Astrocyte (in vitro differentiated cells and primary cell): Measurements from ENCODE around the gene TMEM235. TPM values are rescaled to one million over a fixed set of nuclear protein-coding genes. Genes with fewer than 3 reads are reported as not detected.
A peak's percentile ranks its signal among the peaks of the same experiment; 100 is the strongest.

Source experiments
- DNase-seq: peaks from one replicate; pipeline ENCODE4 v3.0.0-alpha.2; 2010; ENCODE audit warnings: low read depth
- FAIRE-seq: peaks from 2 replicates; lab custom pipeline; 2011; peaks lifted over from hg19 to GRCh38; lab: Jason Lieb, UNC
- H2AFZ ChIP-seq: 2 replicates; pipeline ENCODE4 v1.6.0; 2012; ENCODE audit warnings: low read depth, low read length, inconsistent platforms
- H3K27ac ChIP-seq: 2 replicates; pipeline ENCODE4 v1.5.1; 2011; ENCODE audit warnings: low read depth, low read length, inconsistent platforms
- H3K27me3 ChIP-seq: 2 replicates; pipeline ENCODE4 v1.6.0; 2011; ENCODE audit warnings: low read length, inconsistent platforms; ENCODE audit not compliant: insufficient read depth
- H3K36me3 ChIP-seq: 2 replicates; pipeline ENCODE4 v1.5.1; 2011; ENCODE audit warnings: low read length, inconsistent platforms; ENCODE audit not compliant: insufficient read depth
- H3K4me1 ChIP-seq: 2 replicates; pipeline ENCODE4 v1.5.1; 2011; ENCODE audit warnings: low read length, inconsistent platforms; ENCODE audit not compliant: insufficient read depth
- H3K4me2 ChIP-seq: 2 replicates; pipeline ENCODE4 v1.6.0; 2012; ENCODE audit warnings: low read length, inconsistent platforms
- H3K4me3 ChIP-seq: 2 replicates; pipeline ENCODE4 v1.5.1; 2011; ENCODE audit warnings: low read depth, mild to moderate bottlenecking, low read length, inconsistent platforms; ENCODE audit not compliant: insufficient read depth
- H3K79me2 ChIP-seq: 2 replicates; pipeline ENCODE4 v1.6.0; 2012; ENCODE audit warnings: mild to moderate bottlenecking, low read length, inconsistent platforms; ENCODE audit not compliant: insufficient read depth
- H3K9ac ChIP-seq: 2 replicates; pipeline ENCODE4 v1.6.0; 2012; ENCODE audit warnings: mild to moderate bottlenecking, low read length, inconsistent platforms
- H3K9me3 ChIP-seq: 2 replicates; pipeline ENCODE4 v1.5.1; 2012; ENCODE audit warnings: low read depth, mild to moderate bottlenecking, low read length, inconsistent platforms; ENCODE audit not compliant: insufficient read depth
- H4K20me1 ChIP-seq: 2 replicates; pipeline ENCODE4 v1.6.0; 2012; ENCODE audit warnings: low read length, inconsistent platforms; ENCODE audit not compliant: insufficient read depth
- H3K27ac Mint-ChIP-seq: one replicate; pipeline ENCODE4 v1.8.0; 2021; ENCODE audit warnings: mild to moderate bottlenecking, mixed read lengths; ENCODE audit not compliant: unreplicated experiment
- H3K27me3 Mint-ChIP-seq: one replicate; pipeline ENCODE4 v1.8.0; 2021; ENCODE audit warnings: low read depth, mixed read lengths; ENCODE audit not compliant: unreplicated experiment
- H3K36me3 Mint-ChIP-seq: one replicate; pipeline ENCODE4 v1.8.0; 2021; ENCODE audit warnings: low read depth, mixed read lengths; ENCODE audit not compliant: unreplicated experiment
- H3K4me1 Mint-ChIP-seq: one replicate; pipeline ENCODE4 v1.8.0; 2021; ENCODE audit warnings: low read depth, mixed read lengths; ENCODE audit not compliant: unreplicated experiment
- H3K4me3 Mint-ChIP-seq: one replicate; pipeline ENCODE4 v1.8.0; 2021; ENCODE audit warnings: mild to moderate bottlenecking, moderate library complexity, mixed read lengths; ENCODE audit not compliant: unreplicated experiment
- H3K9me3 Mint-ChIP-seq: one replicate; pipeline ENCODE4 v1.8.0; 2021; ENCODE audit warnings: mild to moderate bottlenecking, mixed read lengths; ENCODE audit not compliant: unreplicated experiment
- CTCF ChIP-seq: IDR thresholded peaks from 2 replicates; pipeline ENCODE4 v1.5.1; 2011; ENCODE audit warnings: low read depth, mild to moderate bottlenecking, inconsistent platforms, low read length, moderate library complexity; ENCODE audit not compliant: insufficient read depth
- EZH2 ChIP-seq: IDR thresholded peaks from 2 replicates; pipeline ENCODE4 v1.6.1; 2012; ENCODE audit warnings: mild to moderate bottlenecking, low read length, inconsistent platforms; ENCODE audit not compliant: insufficient read depth
- total RNA-seq: library from RNA; stranded (reverse); gene quantifications from 2 replicates; pipeline ENCODE4 v1.2.1, GENCODE V29; 2021

The TMEM235 gene
- total RNA-seq, 1 donor from 2014 or later: not detected

- H3K27me3 ChIP-seq: no peaks in the 10 kb centered on the region
- H3K36me3 ChIP-seq: peaks cover 6% of the 10 kb centered on the region
- H3K27ac Mint-ChIP-seq: no peak overlapping the region
- H2AFZ ChIP-seq: no peak overlapping the region
- no peak for TF ChIP-seq EZH2
- TF ChIP-seq CTCF: no peak
- H3K9me3 ChIP-seq: no peaks in the 10 kb centered on the region
- peaks cover 35% of the 10 kb centered on the region for H3K79me2 ChIP-seq
- DNase-seq (no peak), FAIRE-seq (no peak)
- no peaks in the 10 kb centered on the region for H3K9me3 Mint-ChIP-seq
- H3K27ac ChIP-seq: no peak overlapping the region
- no peak overlapping the region for H3K4me3 Mint-ChIP-seq
- peaks cover 3% of the 10 kb centered on the region for H3K4me1 ChIP-seq
- peaks cover under 1% of the 10 kb centered on the region for H3K36me3 Mint-ChIP-seq
- H3K4me1 Mint-ChIP-seq: peaks cover 8% of the 10 kb centered on the region
- no peak overlapping the region for H3K4me3 ChIP-seq
- no peaks in the 10 kb centered on the region for H4K20me1 ChIP-seq
- H3K27me3 Mint-ChIP-seq: no peaks in the 10 kb centered on the region
- peak overlapping the region; percentile 100 for H3K4me2 ChIP-seq
- H3K9ac ChIP-seq: no peak overlapping the region
Observed at GRCh38 chr17:78183916-78184315, 47.5 kb upstream of the TMEM235 start.

GRCh38 chr17:78184351-78184750, 47.1 kb upstream of the TMEM235 start:
- Histone ChIP-seq H4K20me1 (no peaks in the 10 kb centered on the region), H3K4me1 (peaks cover 3% of the 10 kb centered on the region), H3K4me2 (peak overlapping the region; percentile 100), H3K79me2 (peaks cover 35% of the 10 kb centered on the region), H3K27ac (no peak overlapping the region), H3K9ac (no peak overlapping the region), H3K4me3 (no peak overlapping the region), H3K36me3 (peaks cover 6% of the 10 kb centered on the region), H3K9me3 (no peaks in the 10 kb centered on the region), H2AFZ (no peak overlapping the region), H3K27me3 (no peaks in the 10 kb centered on the region)
- Mint-ChIP-seq H3K9me3 (no peaks in the 10 kb centered on the region), H3K36me3 (no peaks in the 10 kb centered on the region), H3K4me1 (peaks cover 5% of the 10 kb centered on the region), H3K4me3 (peak overlapping the region; percentile 42), H3K27ac (no peak overlapping the region), H3K27me3 (no peaks in the 10 kb centered on the region)
- no peak for TF ChIP-seq CTCF
- no peak for TF ChIP-seq EZH2
- FAIRE-seq (no peak), DNase-seq (no peak)

- H3K27me3 Mint-ChIP-seq: no peaks in the 10 kb centered on the region
- peaks cover 6% of the 10 kb centered on the region for H3K36me3 ChIP-seq
- no peaks in the 10 kb centered on the region for H3K27me3 ChIP-seq
- DNase-seq (no peak), FAIRE-seq (no peak)
- H3K4me1 Mint-ChIP-seq: peaks cover 2% of the 10 kb centered on the region
- H3K27ac ChIP-seq: no peak overlapping the region
- H3K4me1 ChIP-seq: peaks cover 3% of the 10 kb centered on the region
- no peaks in the 10 kb centered on the region for H4K20me1 ChIP-seq
- no peak overlapping the region for H2AFZ ChIP-seq
- peak overlapping the region; percentile 100 for H3K4me2 ChIP-seq
- no peaks in the 10 kb centered on the region for H3K9me3 Mint-ChIP-seq
- H3K79me2 ChIP-seq: peaks cover 35% of the 10 kb centered on the region
- H3K4me3 Mint-ChIP-seq: peak overlapping the region; percentile 20
- H3K4me3 ChIP-seq: no peak overlapping the region
- TF ChIP-seq EZH2: no peak
- no peak for TF ChIP-seq CTCF
- H3K9me3 ChIP-seq: no peaks in the 10 kb centered on the region
- no peaks in the 10 kb centered on the region for H3K36me3 Mint-ChIP-seq
- H3K9ac ChIP-seq: no peak overlapping the region
- no peak overlapping the region for H3K27ac Mint-ChIP-seq
Observed at GRCh38 chr17:78184868-78185267, 46.6 kb upstream of the TMEM235 start.
